DMS53 treated with DMSO at 0.1 percent for 48 hours (cell line): ENCODE data around the gene MAGI2.

ENCODE experiments used
- DNase-seq: peaks from one replicate; lab custom pipeline; 2025; ENCODE audit not compliant: unreplicated experiment; lab: John Stamatoyannopoulos, UW

Gene MAGI2

GRCh38 chr7:78130446-78131215, 1322.8 kb downstream of the MAGI2 start:
- DNase-seq, result peak; percentile 75

- DNase-seq, result no peak
These were observed 1323.6 kb downstream of the MAGI2 start for GRCh38 chr7:78129865-78130264.

DNA sequence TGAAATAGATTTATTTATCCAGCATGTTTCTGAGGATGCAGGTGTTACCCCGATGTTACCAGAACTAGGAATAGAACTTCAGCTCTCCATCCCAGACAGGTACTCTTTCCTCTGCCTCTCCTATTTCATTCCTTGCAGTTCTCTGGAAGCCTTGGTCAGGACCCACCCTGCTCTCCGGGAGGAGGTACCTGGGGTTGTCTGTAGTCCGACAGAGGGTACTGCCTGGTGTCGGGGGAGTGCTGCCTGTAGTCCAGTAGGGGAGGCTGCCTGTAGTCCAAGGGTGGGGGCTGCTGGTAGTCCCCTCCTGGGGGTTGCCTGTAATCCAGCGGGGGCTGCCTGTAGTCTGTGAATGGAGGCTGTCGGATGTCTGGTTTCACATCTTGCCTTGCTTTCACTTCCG, 1326.5 kb downstream of the MAGI2 start:
- DNase-seq, result no peak

DNA sequence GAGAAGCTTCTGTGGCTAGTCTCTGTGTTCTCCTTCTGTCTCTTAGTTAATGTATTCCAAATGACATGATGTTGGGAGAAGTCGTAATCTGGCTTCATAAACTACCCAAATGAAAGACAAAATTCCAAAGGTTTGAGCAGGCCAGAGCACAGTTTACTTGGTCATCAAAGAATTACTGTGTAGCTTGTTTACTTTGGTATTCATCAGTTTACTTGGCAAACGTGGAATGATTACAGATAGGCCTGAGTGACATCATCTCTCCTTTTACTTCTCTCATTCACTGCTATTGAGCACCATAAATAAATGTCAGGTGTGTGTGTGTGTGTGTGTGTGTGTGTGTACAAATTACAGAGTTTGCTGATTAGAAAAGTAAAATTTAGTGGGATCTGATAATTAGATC, 1327.6 kb downstream of the MAGI2 start:
- DNase-seq, result peak; percentile 89

DNA sequence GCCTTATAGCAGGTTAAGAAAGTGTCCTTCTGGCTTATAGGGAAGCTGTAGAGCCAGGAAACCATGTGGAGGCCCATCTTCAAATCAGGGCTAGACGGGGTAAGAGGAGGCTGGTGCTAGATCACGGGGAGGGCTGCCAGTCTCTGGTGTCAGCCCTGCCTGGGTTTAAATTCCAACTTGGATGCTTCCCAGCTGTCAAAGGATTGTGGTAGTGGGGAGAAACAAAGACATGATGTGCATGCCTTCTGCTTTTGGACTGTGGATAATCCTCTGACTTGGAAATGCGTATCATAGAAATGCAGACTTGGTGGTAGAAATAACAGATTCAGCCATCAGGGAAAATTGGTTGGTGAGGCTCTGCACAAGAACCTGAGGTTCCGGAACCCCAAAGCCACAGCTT, 1329.3 kb downstream of the MAGI2 start:
- DNase-seq, result no peak

DNA sequence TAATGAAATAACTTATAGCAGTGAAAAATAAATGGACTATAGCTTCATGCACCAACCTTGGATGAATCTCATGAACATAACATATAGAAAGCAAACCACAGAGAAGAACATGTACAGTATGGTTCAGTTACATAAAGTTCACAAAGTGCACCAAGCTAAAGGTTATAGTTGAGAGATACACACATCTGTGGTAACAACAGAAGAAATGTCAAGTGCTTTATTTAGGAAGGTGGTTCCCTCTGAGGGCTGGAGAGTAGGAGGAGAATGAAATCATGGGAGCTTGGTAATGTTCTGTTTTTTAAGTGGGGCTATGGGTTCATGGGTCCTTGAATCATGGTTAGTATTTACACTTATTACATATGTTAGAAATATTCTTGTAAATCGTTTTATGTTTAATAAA, 1331.6 kb downstream of the MAGI2 start:
- DNase-seq, result no peak

GRCh38 chr7:78118470-78118869, 1335.0 kb downstream of the MAGI2 start:
- no peak for DNase-seq

DNA sequence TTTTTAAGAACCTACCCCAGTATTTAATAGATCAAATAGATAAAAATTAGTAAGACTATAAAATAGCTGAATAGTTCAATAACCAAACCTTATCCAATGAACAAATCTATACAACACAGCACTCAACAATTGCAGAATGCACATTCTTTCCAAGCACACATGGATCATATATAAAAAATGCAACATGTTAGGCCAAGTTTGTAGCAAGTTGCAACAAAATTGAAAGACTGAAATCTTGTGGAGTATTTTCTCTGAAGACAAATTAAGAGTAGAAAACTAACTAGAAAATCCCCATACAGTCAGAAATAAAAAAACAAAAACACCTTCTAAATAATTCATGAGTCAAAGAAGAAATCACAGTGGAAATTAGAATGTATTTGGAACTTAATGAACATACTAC, 1337.6 kb downstream of the MAGI2 start:
- DNase-seq, result no peak

DNA sequence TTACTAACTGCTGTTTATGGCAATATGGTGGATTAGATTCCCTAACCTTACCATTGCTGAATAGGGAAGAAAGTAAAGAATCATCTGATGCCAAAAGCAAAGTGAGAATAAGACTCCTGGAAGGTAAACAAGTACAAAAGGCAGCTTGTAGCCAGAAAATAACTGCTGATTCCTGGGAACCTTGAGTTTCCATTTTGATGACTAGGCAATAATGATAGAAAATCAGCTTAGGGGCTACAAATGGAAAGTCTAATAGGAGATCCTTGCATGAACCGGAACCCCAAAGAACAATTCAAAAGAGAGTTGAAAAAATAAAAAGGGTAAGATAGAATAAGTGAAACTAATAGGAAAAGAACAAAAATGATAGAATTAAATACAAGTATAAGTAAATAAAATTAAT, 1338.5 kb downstream of the MAGI2 start:
- no peak for DNase-seq

- DNase-seq, result no peak
These were observed 1341.0 kb downstream of the MAGI2 start for GRCh38 chr7:78112488-78112887.

DNA sequence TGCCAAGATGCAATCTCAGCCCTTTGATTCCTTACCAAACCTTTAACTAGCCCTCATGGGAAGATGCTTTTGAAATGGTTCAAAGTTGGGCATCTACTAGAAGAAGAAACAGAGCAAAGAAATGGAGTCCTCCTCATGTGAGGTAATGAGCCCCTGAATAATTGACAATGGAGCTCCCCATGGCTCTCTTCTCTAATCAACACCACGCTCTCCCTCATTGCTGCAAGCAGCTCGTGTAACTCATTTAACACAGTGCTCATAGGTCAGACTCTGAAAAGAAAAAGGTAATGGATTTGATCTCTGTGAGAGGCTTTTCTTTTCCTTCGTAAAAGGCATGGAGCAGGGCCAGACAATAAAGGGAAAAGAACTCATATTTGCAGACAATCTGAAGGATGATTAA, 1342.1 kb downstream of the MAGI2 start:
- DNase-seq, result no peak

GRCh38 chr7:78103475-78103874, 1350.0 kb downstream of the MAGI2 start:
- no peak for DNase-seq

DNA sequence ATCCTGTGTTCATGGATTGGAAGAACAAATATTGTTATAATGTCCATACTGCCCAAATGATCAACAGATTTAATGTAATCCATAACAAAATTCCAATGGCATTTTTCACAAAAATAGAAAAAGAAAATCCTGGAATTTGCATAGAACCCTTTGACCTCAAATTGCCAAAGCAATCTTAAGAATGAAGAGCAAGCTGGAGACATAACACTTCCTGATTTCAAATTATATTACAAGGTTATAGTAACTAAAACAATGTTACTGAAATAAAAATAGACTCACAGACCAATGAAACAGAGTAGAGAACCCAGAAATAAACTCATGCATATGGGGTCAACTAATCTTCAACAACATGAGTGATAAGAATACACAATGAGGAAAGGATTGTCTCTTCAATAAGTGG, 1352.4 kb downstream of the MAGI2 start:
- DNase-seq, result no peak

GRCh38 chr7:78099715-78100394, 1353.6 kb downstream of the MAGI2 start:
- DNase-seq, result no peak

- DNase-seq, result no peak
These were observed 1357.9 kb downstream of the MAGI2 start for GRCh38 chr7:78095549-78095948.

DNA sequence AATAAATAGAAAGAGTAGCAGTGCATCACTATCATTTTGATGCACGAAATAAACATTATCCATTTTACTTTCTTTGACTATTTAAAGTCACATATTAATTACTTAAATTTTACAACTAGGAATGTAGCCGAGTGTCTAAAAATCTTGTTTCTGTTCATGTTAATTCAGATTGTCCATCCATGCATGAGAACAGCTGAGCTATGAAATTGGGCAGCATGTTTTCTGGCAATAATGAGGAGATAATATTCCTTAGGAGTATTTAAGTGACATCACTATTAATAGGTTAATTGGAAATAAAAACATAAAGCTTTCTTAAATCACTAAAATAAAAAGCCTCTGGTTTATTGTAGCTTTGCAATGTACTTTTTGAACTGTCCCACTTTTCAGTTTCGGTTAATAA, 1361.1 kb downstream of the MAGI2 start:
- DNase-seq, result no peak

- DNase-seq, result no peak
These were observed 1362.9 kb downstream of the MAGI2 start for GRCh38 chr7:78090616-78091015.

DNA sequence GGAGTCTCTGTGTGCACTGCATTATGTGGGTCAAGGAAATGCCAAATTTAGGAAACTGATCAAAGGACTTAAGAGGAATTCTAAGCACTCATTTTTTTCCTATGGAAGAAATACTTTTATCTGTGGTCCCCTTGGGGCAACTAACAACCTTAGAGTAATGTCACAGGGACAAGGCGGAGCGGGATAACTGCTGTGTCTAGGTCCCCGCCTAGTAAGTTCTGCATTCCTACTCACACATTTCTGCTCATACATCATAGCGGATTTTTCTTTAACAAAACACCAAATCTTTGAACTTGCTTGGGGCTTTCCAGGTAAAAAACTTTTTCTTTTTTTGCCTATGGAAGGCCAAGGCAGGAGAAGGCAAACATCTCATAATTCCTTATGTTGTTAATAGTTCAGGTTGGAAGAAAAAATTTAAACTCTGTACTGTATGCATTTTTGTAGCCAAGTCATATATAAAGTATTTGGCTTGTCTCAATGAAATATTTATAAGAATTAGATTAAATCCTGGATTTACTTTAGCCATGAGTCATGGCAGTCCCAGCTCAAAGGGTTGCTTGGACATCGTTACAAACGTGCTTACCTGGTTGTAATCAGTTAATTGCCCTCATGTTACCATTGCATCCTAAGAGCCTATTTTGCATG, 1369.9 kb downstream of the MAGI2 start:
- no peak for DNase-seq

GRCh38 chr7:78082556-78082955, 1370.9 kb downstream of the MAGI2 start:
- no peak for DNase-seq

- no peak for DNase-seq
These were observed 1371.6 kb downstream of the MAGI2 start for GRCh38 chr7:78081888-78082287.

GRCh38 chr7:78081344-78081743, 1372.1 kb downstream of the MAGI2 start:
- no peak for DNase-seq

GRCh38 chr7:78080811-78081210, 1372.7 kb downstream of the MAGI2 start:
- no peak for DNase-seq
